GM12864 (cell line): Measurements from ENCODE around the gene SH2D6.
"Not testable (repeated sequence)": the region's sequence is repeated elsewhere in the genome, so short reads cannot be mapped to it uniquely, and the experiment has no call there.

Experiments
- DNase-seq: peaks from one replicate; pipeline ENCODE4 v3.0.0-alpha.2; 2011; ENCODE audit warnings: low read depth
- H3K4me3 ChIP-seq: 2 replicates; pipeline ENCODE4 v1.5.1; 2011; ENCODE audit warnings: mild to moderate bottlenecking, low read depth, low read length, control low read depth
- TF ChIP-seq, protein P1 (sequence below): IDR thresholded peaks from 2 replicates; pipeline ENCODE4 v1.5.1; 2011; ENCODE audit warnings: low read depth, mild to moderate bottlenecking, moderate library complexity, low read length, control low read depth, inconsistent platforms; ENCODE audit errors: missing control alignments

The SH2D6 gene

DNA sequence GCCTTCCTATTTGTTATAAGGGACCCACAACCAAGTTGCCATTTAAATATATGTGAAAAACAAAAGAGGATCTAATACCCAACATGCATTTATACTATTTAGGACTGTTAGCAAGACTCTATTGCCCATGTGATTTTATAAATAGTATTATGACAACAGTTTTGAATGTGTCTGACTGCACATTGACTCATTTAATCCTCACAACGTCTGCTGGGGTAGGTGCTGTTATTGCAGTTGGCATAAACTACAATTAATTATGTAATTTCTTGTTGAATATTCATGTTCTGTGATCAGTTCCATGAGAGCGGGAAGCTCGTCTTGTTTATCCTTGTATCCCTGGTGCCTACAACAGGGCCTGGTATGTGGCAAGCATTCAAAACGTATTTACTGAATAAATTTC lies 53.7 kb downstream of the SH2D6 start:
- no peak overlapping the region for H3K4me3 ChIP-seq
- no peak for DNase-seq
- TF ChIP-seq, protein P1, sequence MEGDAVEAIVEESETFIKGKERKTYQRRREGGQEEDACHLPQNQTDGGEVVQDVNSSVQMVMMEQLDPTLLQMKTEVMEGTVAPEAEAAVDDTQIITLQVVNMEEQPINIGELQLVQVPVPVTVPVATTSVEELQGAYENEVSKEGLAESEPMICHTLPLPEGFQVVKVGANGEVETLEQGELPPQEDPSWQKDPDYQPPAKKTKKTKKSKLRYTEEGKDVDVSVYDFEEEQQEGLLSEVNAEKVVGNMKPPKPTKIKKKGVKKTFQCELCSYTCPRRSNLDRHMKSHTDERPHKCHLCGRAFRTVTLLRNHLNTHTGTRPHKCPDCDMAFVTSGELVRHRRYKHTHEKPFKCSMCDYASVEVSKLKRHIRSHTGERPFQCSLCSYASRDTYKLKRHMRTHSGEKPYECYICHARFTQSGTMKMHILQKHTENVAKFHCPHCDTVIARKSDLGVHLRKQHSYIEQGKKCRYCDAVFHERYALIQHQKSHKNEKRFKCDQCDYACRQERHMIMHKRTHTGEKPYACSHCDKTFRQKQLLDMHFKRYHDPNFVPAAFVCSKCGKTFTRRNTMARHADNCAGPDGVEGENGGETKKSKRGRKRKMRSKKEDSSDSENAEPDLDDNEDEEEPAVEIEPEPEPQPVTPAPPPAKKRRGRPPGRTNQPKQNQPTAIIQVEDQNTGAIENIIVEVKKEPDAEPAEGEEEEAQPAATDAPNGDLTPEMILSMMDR, result no peak

DNA sequence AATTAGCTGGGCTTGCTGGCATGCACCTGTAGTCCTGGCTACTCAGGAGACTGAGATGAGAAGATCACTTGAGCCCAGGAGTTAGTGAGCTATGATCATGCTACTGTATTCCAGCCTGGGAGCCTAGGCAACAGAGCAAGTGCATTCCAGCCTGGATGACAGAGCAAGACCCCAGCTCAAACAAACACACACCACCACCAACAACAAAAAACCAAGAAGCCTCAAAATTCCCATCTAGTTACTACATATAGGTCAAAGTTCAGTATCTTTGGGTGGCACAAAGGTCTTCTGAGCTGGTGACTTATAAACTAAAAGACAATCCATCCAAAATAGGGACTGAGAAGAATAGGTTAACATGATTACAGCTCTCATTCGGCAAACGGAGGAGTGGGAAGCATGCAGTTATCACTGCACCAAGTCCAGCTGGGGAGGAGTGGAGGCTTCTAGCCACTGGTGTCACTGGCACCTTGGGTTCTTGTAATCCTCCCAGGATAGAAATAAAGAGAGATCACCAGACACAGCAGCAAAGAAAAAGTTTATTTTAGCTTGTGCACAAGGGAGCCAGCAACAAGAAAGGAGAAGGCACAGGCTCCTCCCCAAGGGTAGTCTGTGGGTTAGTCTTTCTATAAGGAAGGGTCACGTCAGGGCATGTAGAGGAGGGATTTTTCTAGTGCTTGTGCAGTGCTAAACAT lies 57.4 kb downstream of the SH2D6 start:
- TF ChIP-seq, protein P1, result no peak
- H3K4me3 ChIP-seq, result no peak overlapping the region
- no peak for DNase-seq

DNA sequence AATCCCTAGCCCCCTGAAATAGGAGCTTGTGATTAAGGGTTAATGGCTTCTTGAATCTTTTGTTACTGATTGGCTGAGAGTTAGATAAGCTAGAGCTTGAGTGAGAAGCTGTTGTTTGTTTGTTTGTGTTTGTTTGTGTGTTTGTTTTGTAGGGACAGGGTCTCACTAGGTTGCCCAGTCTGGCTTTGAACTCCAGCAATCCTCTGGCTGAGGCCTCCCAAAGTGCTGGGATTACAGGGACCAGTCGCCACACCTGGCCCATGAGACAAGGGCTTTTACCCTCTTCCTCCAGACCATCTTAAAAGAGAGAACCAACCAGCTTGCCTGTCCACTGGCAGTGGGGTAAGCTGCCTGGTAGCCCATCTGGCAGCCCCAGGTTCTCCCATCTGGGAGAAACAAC lies 58.1 kb downstream of the SH2D6 start:
- TF ChIP-seq, protein P1, result no peak
- no peak for DNase-seq
- no peak overlapping the region for H3K4me3 ChIP-seq

DNA sequence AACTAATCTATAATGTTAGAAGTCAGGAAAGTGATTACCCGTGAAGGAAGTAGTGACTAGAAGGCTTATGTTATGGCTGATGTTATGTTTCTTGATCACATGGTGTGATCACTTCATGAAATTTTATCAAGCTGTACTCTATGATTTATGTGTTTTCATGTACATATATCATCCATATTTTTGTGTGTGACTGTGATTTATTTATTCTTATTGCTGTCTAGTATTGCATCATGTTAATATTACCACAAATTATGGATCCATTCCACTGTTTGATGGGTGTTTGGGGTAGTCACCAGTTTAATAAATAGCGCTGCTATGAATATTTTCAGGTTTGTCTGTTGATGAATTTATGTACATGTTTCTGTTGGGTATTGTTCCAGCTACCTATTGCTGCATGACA lies 59.4 kb downstream of the SH2D6 start:
- TF ChIP-seq, protein P1, result no peak
- no peak for DNase-seq
- no peak overlapping the region for H3K4me3 ChIP-seq

DNA sequence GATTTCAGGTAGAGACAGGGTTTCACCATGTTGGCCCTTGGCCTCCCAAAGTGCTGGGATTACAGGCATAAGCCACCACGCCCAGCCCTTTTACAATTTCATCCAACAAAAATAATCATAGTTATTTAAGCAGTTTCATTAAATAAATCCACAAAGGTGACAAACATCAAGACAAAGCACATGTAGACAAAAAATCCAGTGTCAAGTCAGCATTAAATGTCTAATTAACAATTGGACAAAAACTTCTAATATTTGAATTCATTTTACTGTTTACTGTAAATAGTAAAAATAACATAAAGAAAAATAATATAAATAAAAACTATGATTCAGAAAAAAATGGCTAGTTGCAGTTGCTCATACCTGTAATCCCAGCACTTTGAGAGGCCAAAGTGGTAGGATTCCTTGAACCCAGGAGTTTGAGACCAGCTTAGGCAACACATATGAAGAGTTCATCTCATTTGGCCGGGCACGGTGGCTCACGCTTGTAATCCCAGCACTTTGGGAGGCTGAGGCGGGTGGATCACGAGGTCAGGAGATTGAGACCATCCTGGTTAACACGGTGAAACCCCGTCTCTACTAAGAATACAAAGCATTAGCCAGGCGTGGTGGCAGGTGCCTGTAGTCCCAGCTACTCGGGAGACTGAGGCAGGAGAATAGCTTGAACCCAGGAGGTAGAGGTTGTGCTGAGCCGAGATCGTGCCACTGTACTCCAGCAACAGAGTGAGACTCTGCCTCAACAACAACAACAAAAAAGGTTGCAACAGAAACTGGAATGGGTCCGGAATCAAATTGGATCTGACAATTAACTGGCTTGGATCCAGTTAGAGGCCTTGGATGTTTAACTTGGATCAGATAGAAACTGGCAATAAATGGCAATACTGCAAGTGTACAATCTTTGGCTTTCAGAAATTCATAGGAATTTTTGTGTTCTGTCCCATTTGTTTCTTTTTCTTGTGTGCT lies 63.6 kb downstream of the SH2D6 start:
- TF ChIP-seq, protein P1, result no peak

DNA sequence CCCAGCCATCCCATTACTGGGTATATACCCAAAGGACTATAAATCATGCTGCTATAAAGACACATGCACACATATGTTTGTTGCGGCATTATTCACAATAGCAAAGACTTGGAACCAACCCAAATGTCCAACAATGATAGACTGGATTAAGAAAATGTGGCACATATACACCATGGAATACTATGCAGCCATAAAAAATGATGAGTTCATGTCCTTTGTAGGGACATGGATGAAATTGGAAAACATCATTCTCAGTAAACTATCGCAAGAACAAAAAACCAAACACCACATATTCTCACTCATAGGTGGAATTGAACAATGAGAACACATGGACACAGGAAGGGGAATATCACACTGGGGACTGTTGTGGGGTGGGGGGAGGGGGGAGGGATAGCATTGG lies 66.1 kb downstream of the SH2D6 start:
- not testable (repeated sequence) for DNase-seq, H3K4me3 ChIP-seq

More for the DNA sequence above, 63.6 kb downstream of the SH2D6 start:
- H3K4me3 ChIP-seq, result no peak overlapping the region
- DNase-seq, result no peak

DNA sequence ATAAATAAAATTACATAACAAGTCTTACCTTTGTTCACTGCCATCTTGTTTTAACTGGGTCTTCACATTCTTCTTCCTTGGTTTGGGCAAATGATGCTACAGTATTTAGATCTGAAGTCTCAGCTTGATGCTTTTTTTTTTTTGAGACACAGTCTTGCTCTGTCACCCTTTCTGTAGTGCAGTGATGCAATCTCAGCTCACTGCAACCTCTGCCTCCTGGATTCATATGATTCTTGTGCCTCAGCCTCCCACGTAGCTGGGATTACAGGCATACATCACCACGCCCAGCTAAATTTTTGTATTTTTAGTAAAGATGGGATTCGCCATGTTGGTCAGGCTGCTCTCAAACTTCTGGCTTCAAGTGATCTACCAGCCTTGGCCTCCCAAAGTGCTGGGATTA lies 67.3 kb downstream of the SH2D6 start:
- no peak for DNase-seq
- H3K4me3 ChIP-seq, result no peak overlapping the region
- TF ChIP-seq, protein P1, result no peak
